ENCODE measurements around the gene SCAANT1. TPM values are rescaled to one million over a fixed set of nuclear protein-coding genes. Genes with fewer than 3 reads are reported as not detected.

The SCAANT1 gene
- total RNA-seq, 1 experiment from 2014 or later, result not detected

GRCh38 chr3:63891518-63891917 lies 20.7 kb downstream of the SCAANT1 start:
- Mint-ChIP-seq H3K4me1 (peaks cover 20 to 25% of the 10 kb centered on the region in 2 experiments), H3K4me3 (no peak overlapping the region), H3K36me3 (ENCODE audit: insufficient read depth in 1 of 3, low read depth in 3 of 3) (peaks cover 0 to 2% (median 0%) of the 10 kb centered on the region in 3 experiments; a peak in 2 of 7 replicates), H3K27me3 (ENCODE audit: low read depth) (no peaks in the 10 kb centered on the region), H3K9me3 (no peaks in the 10 kb centered on the region), H3K27ac (no peak overlapping the region)
- TF ChIP-seq, protein P1, sequence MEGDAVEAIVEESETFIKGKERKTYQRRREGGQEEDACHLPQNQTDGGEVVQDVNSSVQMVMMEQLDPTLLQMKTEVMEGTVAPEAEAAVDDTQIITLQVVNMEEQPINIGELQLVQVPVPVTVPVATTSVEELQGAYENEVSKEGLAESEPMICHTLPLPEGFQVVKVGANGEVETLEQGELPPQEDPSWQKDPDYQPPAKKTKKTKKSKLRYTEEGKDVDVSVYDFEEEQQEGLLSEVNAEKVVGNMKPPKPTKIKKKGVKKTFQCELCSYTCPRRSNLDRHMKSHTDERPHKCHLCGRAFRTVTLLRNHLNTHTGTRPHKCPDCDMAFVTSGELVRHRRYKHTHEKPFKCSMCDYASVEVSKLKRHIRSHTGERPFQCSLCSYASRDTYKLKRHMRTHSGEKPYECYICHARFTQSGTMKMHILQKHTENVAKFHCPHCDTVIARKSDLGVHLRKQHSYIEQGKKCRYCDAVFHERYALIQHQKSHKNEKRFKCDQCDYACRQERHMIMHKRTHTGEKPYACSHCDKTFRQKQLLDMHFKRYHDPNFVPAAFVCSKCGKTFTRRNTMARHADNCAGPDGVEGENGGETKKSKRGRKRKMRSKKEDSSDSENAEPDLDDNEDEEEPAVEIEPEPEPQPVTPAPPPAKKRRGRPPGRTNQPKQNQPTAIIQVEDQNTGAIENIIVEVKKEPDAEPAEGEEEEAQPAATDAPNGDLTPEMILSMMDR (conservative IDR thresholded peaks at IDR 0.05), result no peak
- H3K4me2 ChIP-seq (ENCODE audit: insufficient read depth, insufficient read length, low read length), result no peak overlapping the region
- H2BK12ac ChIP-seq (ENCODE audit: insufficient read length, low read depth, low read length), result no peak overlapping the region
- H3K23me2 ChIP-seq (ENCODE audit: insufficient read length, low read depth, low read length, poor library complexity, severe bottlenecking), result no peaks in the 10 kb centered on the region
- H3K9ac ChIP-seq (ENCODE audit: extremely low read depth, insufficient read length, low read length), result no peak overlapping the region
- H2BK5ac ChIP-seq (ENCODE audit: insufficient read length, low read length), result no peak overlapping the region
- H2AK5ac ChIP-seq (ENCODE audit: insufficient read length, low read length), result no peak overlapping the region
- no peak overlapping the region for H2BK15ac ChIP-seq (ENCODE audit: low read depth, low read length)
- no peak overlapping the region for H4K5ac ChIP-seq (ENCODE audit: insufficient read length, low read depth, low read length)
- H3K27ac ChIP-seq (ENCODE audit: insufficient read length, low read depth, low read length), result no peak overlapping the region
- 0 out of 2 replicates have a peak, but pooled peaks cover 2% of the 10 kb centered on the region for H3K79me2 ChIP-seq (ENCODE audit: insufficient read depth, low read length)
- H3K27me3 ChIP-seq (ENCODE audit: insufficient read depth, low read length), result no peaks in the 10 kb centered on the region
- no peak overlapping the region for H4K91ac ChIP-seq (ENCODE audit: insufficient read length, low read depth, low read length)
- peaks cover 7% of the 10 kb centered on the region; the same call in 1 of the 2 replicates for H3K4me1 ChIP-seq (ENCODE audit: insufficient read depth, low read length)
- no peak overlapping the region for H2BK120ac ChIP-seq (ENCODE audit: low read depth, low read length, poor library complexity, severe bottlenecking)
- no peak overlapping the region for H2AFZ ChIP-seq (ENCODE audit: low read length)
- no peaks in the 10 kb centered on the region for H3K9me3 ChIP-seq (ENCODE audit: control insufficient read depth, low read depth, low read length)
- no peak overlapping the region for H4K8ac ChIP-seq (replicated peaks; ENCODE audit: insufficient read length, low read depth, low read length)
- H3K56ac ChIP-seq (ENCODE audit: insufficient read length, low read depth, low read length), result no peak overlapping the region
- H3K79me1 ChIP-seq (ENCODE audit: insufficient read depth, low read depth, low read length, poor library complexity, severe bottlenecking), result no peaks in the 10 kb centered on the region
- no peak overlapping the region for H3K14ac ChIP-seq (ENCODE audit: insufficient read depth, low read length)
- WGBS (ENCODE audit: extremely low coverage, insufficient read length, low lambda C conversion rate), result no CpG with 5 or more reads among the region's 5 CpGs
- H3K18ac ChIP-seq (ENCODE audit: insufficient read length, low read depth, low read length), result no peak overlapping the region
- H3T11ph ChIP-seq (ENCODE audit: low read length), result no peak overlapping the region
- no peaks in the 10 kb centered on the region for H4K20me1 ChIP-seq (ENCODE audit: control insufficient read depth, insufficient read depth, insufficient read length)
- H2BK20ac ChIP-seq (ENCODE audit: low read depth, low read length, poor library complexity, severe bottlenecking), result no peak overlapping the region
- DNase-seq, result no peak
- H3K4ac ChIP-seq (ENCODE audit: low read depth, low read length), result no peak overlapping the region
- H3K23ac ChIP-seq (ENCODE audit: insufficient read length, low read depth, low read length), result no peak overlapping the region

All from H9 (cell line).